ENCODE results near the gene MNT.

GRCh38 chr17:2386400-2387085 is 14.3 kb downstream of the MNT start:
- TF ChIP-seq, protein P1, sequence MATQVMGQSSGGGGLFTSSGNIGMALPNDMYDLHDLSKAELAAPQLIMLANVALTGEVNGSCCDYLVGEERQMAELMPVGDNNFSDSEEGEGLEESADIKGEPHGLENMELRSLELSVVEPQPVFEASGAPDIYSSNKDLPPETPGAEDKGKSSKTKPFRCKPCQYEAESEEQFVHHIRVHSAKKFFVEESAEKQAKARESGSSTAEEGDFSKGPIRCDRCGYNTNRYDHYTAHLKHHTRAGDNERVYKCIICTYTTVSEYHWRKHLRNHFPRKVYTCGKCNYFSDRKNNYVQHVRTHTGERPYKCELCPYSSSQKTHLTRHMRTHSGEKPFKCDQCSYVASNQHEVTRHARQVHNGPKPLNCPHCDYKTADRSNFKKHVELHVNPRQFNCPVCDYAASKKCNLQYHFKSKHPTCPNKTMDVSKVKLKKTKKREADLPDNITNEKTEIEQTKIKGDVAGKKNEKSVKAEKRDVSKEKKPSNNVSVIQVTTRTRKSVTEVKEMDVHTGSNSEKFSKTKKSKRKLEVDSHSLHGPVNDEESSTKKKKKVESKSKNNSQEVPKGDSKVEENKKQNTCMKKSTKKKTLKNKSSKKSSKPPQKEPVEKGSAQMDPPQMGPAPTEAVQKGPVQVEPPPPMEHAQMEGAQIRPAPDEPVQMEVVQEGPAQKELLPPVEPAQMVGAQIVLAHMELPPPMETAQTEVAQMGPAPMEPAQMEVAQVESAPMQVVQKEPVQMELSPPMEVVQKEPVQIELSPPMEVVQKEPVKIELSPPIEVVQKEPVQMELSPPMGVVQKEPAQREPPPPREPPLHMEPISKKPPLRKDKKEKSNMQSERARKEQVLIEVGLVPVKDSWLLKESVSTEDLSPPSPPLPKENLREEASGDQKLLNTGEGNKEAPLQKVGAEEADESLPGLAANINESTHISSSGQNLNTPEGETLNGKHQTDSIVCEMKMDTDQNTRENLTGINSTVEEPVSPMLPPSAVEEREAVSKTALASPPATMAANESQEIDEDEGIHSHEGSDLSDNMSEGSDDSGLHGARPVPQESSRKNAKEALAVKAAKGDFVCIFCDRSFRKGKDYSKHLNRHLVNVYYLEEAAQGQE (IDR thresholded peaks at IDR 0.05; ENCODE audit: insufficient read depth in 1 of 2, low read depth in 2 of 2, low read length in 2 of 2): no peak
- no peak for TF ChIP-seq POLR2AphosphoS5 (IDR thresholded peaks at IDR 0.05; ENCODE audit: low read depth, low read length)

All from PFSK-1 (cell line).